ENCODE measurements around the gene ATP8B4. TPM values are rescaled to one million over a fixed set of nuclear protein-coding genes. Genes with fewer than 3 reads are reported as not detected.

The ATP8B4 gene, protein sequence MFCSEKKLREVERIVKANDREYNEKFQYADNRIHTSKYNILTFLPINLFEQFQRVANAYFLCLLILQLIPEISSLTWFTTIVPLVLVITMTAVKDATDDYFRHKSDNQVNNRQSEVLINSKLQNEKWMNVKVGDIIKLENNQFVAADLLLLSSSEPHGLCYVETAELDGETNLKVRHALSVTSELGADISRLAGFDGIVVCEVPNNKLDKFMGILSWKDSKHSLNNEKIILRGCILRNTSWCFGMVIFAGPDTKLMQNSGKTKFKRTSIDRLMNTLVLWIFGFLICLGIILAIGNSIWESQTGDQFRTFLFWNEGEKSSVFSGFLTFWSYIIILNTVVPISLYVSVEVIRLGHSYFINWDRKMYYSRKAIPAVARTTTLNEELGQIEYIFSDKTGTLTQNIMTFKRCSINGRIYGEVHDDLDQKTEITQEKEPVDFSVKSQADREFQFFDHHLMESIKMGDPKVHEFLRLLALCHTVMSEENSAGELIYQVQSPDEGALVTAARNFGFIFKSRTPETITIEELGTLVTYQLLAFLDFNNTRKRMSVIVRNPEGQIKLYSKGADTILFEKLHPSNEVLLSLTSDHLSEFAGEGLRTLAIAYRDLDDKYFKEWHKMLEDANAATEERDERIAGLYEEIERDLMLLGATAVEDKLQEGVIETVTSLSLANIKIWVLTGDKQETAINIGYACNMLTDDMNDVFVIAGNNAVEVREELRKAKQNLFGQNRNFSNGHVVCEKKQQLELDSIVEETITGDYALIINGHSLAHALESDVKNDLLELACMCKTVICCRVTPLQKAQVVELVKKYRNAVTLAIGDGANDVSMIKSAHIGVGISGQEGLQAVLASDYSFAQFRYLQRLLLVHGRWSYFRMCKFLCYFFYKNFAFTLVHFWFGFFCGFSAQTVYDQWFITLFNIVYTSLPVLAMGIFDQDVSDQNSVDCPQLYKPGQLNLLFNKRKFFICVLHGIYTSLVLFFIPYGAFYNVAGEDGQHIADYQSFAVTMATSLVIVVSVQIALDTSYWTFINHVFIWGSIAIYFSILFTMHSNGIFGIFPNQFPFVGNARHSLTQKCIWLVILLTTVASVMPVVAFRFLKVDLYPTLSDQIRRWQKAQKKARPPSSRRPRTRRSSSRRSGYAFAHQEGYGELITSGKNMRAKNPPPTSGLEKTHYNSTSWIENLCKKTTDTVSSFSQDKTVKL
- 2.5 TPM for total RNA-seq
- long read RNA-seq, partial matches to known transcripts = 0 of 5 reads
- long read RNA-seq, other reads (novel, unspliced or antisense) = 0 of 5 reads

DNA sequence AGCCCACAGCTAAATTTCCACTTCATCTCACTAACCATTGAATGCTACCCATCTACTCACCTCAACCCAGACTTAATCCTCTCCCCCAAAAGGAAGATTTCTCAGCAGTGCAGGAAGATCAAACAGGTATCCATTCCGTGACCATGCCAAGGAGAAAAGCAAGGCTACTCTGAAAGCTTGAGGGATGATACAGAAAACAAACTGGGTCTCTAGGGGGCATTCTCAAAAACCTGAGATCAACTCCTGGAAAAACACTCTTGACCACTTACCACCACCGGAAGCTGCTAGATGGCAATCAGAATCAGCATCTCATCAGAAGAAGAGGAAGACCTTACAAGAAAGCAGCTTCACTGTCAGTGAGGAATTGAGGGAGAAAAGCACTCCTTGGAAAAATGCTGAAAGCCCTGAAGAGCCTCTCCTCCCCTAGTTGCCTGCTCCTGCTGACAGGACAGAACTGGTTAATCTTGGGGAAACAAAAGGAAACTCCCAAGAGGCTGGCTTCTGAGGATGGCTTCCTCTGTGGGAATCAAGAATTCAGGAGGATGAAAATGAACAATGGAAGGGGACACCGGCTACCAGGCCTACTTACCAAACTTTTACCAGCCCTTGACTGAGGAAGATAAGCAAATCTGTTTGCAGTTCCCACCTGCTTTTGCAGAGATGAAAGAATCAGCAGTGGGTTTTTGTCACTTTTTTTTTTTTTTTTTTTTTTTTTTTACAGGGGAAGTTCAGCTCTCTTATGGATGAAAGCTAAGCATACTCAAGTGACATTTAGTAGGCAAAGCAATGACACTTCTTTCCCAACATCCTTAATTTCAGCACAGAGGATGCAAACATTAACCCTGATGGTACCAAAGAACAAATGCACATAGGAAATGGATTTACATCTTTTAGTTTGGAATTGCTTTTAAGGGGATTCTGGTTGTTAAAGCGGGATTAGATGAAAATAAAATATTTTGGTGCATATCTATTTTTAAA is at the start of gene ATP8B4:
ATP8B4 (minus strand) TSS at position 171 of the 978 bp plus-strand sequence. CDS start 12,267 bp downstream, outside the sequence.
- H3K4me1 ChIP-seq = no peaks in the 10 kb centered on the region
- no peak within 1 kb of the TSS for H3K4me3 ChIP-seq
- peaks cover 10% of the 10 kb centered on the region for H3K27me3 ChIP-seq (ENCODE audit: low read depth)
- H3K9me3 ChIP-seq (replicated peaks) = peaks cover 17% of the 10 kb centered on the region
- no peak within 1 kb of the TSS for H3K27ac ChIP-seq (replicated peaks)
- no peak for DNase-seq
- no peaks in the 10 kb centered on the region for H3K36me3 ChIP-seq
- TF ChIP-seq CTCF (IDR thresholded peaks at IDR 0.05; ENCODE audit: borderline replicate concordance) = no peak
- intact Hi-C loops (cut with micrococcal nuclease) = no loop called here

DNA sequence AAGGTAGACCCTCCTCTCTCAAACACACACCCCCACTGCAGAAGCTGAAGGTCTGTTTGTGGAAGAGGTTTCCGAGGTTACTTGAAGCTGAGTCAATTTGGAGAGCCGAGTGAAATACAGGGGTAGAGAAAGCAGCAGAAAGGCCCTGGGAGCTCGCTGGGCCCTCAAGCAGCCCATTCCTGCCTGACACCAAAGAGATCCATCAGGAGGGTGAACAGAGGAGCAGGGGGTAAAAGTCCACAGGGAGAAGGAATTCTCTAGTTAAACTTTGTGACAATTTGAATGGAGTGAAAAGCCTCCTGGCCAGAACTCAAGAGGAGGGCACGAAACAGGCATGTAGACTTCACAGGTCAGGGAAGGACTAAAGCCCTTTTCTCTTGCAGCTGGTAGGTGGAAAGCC is 49.3 kb upstream of the ATP8B4 start:
- H3K9me3 ChIP-seq (replicated peaks) = no peaks in the 10 kb centered on the region
- peaks cover 12% of the 10 kb centered on the region for H3K27me3 ChIP-seq (ENCODE audit: low read depth)
- no peaks in the 10 kb centered on the region for H3K36me3 ChIP-seq
- H3K27ac ChIP-seq (replicated peaks) = no peak overlapping the region
- no peaks in the 10 kb centered on the region for H3K4me1 ChIP-seq
- DNase-seq = no peak
- TF ChIP-seq CTCF (IDR thresholded peaks at IDR 0.05; ENCODE audit: borderline replicate concordance) = no peak
- intact Hi-C loops (cut with micrococcal nuclease) = no loop called here
- H3K4me3 ChIP-seq = no peak overlapping the region

DNA sequence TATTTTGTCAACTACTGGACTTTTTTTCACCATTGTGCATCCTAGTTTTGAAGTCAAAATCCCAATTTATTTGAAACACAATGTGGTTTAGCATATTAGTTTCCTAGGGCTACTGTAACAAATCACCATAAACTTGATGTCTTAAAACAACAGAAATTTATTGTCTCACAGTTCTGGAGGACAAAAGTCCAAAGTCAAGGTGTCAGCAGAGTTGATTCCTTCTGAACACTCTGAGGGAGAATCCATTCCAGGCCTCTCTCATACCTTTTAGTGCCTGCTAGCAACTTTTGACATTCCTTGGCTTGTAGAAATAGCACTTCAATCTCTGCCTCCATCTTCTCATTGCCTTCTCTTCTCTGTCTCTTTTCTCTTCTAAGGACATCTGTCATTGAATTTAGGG is 48.1 kb upstream of the ATP8B4 start:
- no peak for TF ChIP-seq CTCF (IDR thresholded peaks at IDR 0.05; ENCODE audit: borderline replicate concordance)
- no peak overlapping the region for H3K27ac ChIP-seq (replicated peaks)
- H3K27me3 ChIP-seq (ENCODE audit: low read depth) = peaks cover 12% of the 10 kb centered on the region
- peaks cover 4% of the 10 kb centered on the region for H3K9me3 ChIP-seq (replicated peaks)
- no peak for DNase-seq
- no peaks in the 10 kb centered on the region for H3K4me1 ChIP-seq
- H3K36me3 ChIP-seq = no peaks in the 10 kb centered on the region
- H3K4me3 ChIP-seq = no peak overlapping the region
- intact Hi-C loops (cut with micrococcal nuclease) = no loop called here

- intact Hi-C loops (cut with micrococcal nuclease) = no loop called here
- no peak for DNase-seq
- Histone ChIP-seq H3K27ac (replicated peaks) (no peak overlapping the region), H3K4me3 (no peak overlapping the region), H3K9me3 (replicated peaks) (peaks cover 4% of the 10 kb centered on the region), H3K36me3 (no peaks in the 10 kb centered on the region), H3K4me1 (no peaks in the 10 kb centered on the region), H3K27me3 (ENCODE audit: low read depth) (peaks cover 12% of the 10 kb centered on the region)
- TF ChIP-seq CTCF (IDR thresholded peaks at IDR 0.05; ENCODE audit: borderline replicate concordance) = no peak
Measured at GRCh38 chr15:50166216-50166615, 47.2 kb upstream of the ATP8B4 start.

Data from left ventricle myocardium inferior (tissue), 1 donor.